HepG2 (cell line): ENCODE data around the gene IMPG2. TPM values are rescaled to one million over a fixed set of nuclear protein-coding genes. Genes with fewer than 3 reads are reported as not detected.

Experiments
- ATAC-seq: fragments of 200-7000 bp; cut with Tn5 transposase; 3 replicates; pipeline ENCODE4 v1.9.1; 2020; ENCODE audit warnings: mild to moderate bottlenecking, moderate library complexity
- BruUV-seq: library from RNA; stranded (reverse); fragments of 400-500 nt; replicated peaks from 2 replicates; lab custom pipeline; 2021; lab: Mats Ljungman, UMichigan
- CTCF ChIA-PET: fragments of 300-600 bp; formaldehyde crosslinking; extraction: SDS; loops from one replicate; lab custom pipeline; 2021; ENCODE audit warnings: low total read pairs, inconsistent platforms, low intra/inter-chr PET ratio; lab: Yijun Ruan, JAX
- POLR2A ChIA-PET: fragments of 350-600 bp; sonication (Branson Sonifier 250); formaldehyde crosslinking; loops from one replicate; lab custom pipeline; 2020; ENCODE audit warnings: antibody characterized with exemption, inconsistent platforms; lab: Yijun Ruan, JAX
- DNase-seq: peaks from one replicate; pipeline ENCODE4 v3.0.0-alpha.2; 2015; ENCODE audit warnings: low spot score
- FAIRE-seq: peaks from 3 replicates; lab custom pipeline; 2011; peaks lifted over from hg19 to GRCh38; lab: Jason Lieb, UNC
- H2AFZ ChIP-seq: one replicate; pipeline ENCODE4 v1.6.1; 2011; ENCODE audit warnings: low read length, inconsistent platforms
- H3K27ac ChIP-seq: fragments of 300-600 bp; 3 replicates; pipeline ENCODE4 v1.8.0; 2011; ENCODE audit warnings: mixed run types, mild to moderate bottlenecking, mixed read lengths, low read length, inconsistent platforms; ENCODE audit not compliant: insufficient read depth; ENCODE audit errors: extremely low read length
- H3K27me3 ChIP-seq, 2 experiments: fragments of 200-600 bp in 1 of 2; 2 replicates in 1 of 2; 3 replicates in 1 of 2; pipeline versions ENCODE4 v1.6.0 to v1.8.0; 2011; ENCODE audit warnings: low read length in 2 of 2, mild to moderate bottlenecking in 2 of 2, moderate library complexity in 2 of 2, inconsistent platforms in 1 of 2; ENCODE audit not compliant: insufficient read depth in 2 of 2, control insufficient read depth in 1 of 2
- H3K36me3 ChIP-seq, 2 experiments: fragments of 200-600 bp in 1 of 2; replicated peaks in 1 of 2; 2 replicates in 1 of 2; 3 replicates in 1 of 2; pipeline versions ENCODE4 v1.5.1 to v1.8.0; 2011; ENCODE audit warnings: low read length in 2 of 2, inconsistent platforms in 1 of 2; ENCODE audit not compliant: insufficient read depth in 2 of 2, control insufficient read depth in 1 of 2
- H3K4me1 ChIP-seq: 2 replicates; pipeline ENCODE4 v1.5.1; 2012; ENCODE audit warnings: low read length, inconsistent platforms; ENCODE audit not compliant: insufficient read depth
- H3K4me2 ChIP-seq: 2 replicates; pipeline ENCODE4 v1.6.0; 2011; ENCODE audit warnings: low read depth, low read length, inconsistent platforms
- H3K4me3 ChIP-seq, 3 experiments: fragments of 200-600 bp in 1 of 3; sonication (generic), shearing (Covaris generic) in 1 of 3; replicated peaks in 1 of 3; 2 replicates each; pipeline ENCODE4 v1.5.1; 2011 to 2016; ENCODE audit warnings: low read length in 3 of 3, inconsistent platforms in 2 of 3, low read depth in 2 of 3, mild to moderate bottlenecking in 2 of 3, control low read depth in 1 of 3, mixed read lengths in 1 of 3; ENCODE audit not compliant: insufficient read depth in 1 of 3
- H3K79me2 ChIP-seq: one replicate; pipeline ENCODE4 v1.6.1; 2011; ENCODE audit warnings: low read length, inconsistent platforms; ENCODE audit not compliant: insufficient read depth
- H3K9ac ChIP-seq: 2 replicates; pipeline ENCODE4 v1.6.0; 2011; ENCODE audit warnings: mild to moderate bottlenecking, low read depth, low read length, inconsistent platforms; ENCODE audit not compliant: insufficient read depth
- H3K9me3 ChIP-seq: 2 replicates; pipeline ENCODE4 v1.5.1; 2012; ENCODE audit warnings: mild to moderate bottlenecking, low read length
- H4K20me1 ChIP-seq: 2 replicates; pipeline ENCODE4 v1.6.0; 2011; ENCODE audit warnings: inconsistent platforms, mild to moderate bottlenecking, low read length, moderate library complexity; ENCODE audit not compliant: insufficient read depth
- CENPBD1 ChIP-seq: sonication (generic); formaldehyde crosslinking; IDR thresholded peaks from 2 replicates; pipeline ENCODE4 v1.8.0; 2022; ENCODE audit warnings: missing genetic modification reagents, low read depth, mild to moderate bottlenecking, borderline replicate concordance
- CREB1 ChIP-seq, 2 experiments: fragments of 450-650 bp in 1 of 2; IDR thresholded peaks; 2 replicates each; pipeline ENCODE4 v1.6.1; 2016 to 2017; ENCODE audit warnings: control low read depth in 1 of 2, mild to moderate bottlenecking in 1 of 2, missing compliant biosample characterization in 1 of 2, missing genetic modification characterization in 1 of 2
- CTCF ChIP-seq: sonication (generic); formaldehyde crosslinking; IDR thresholded peaks from 2 replicates; pipeline ENCODE4 v1.5.0; 2020; ENCODE audit warnings: mild to moderate bottlenecking, missing genetic modification reagents, moderate library complexity
- GATAD1 ChIP-seq: IDR thresholded peaks from 2 replicates; pipeline ENCODE4 v1.6.1; 2016; ENCODE audit warnings: missing genetic modification reagents, missing compliant biosample characterization
- ONECUT2 ChIP-seq: sonication (generic); formaldehyde crosslinking; IDR thresholded peaks from 2 replicates; pipeline ENCODE4 v1.4.0; 2020; ENCODE audit warnings: missing genetic modification reagents
- SAFB2 ChIP-seq: sonication (generic); formaldehyde crosslinking; IDR thresholded peaks from 2 replicates; pipeline ENCODE4 v1.5.1; 2020; ENCODE audit warnings: missing genetic modification reagents, low read depth, mild to moderate bottlenecking, borderline replicate concordance
- SIX4 ChIP-seq: sonication (generic); formaldehyde crosslinking; IDR thresholded peaks from 2 replicates; pipeline ENCODE4 v1.4.0; 2020; ENCODE audit warnings: missing genetic modification reagents
- SMC3 ChIP-seq: IDR thresholded peaks from 2 replicates; pipeline ENCODE4 v1.6.1; 2011; ENCODE audit warnings: low read length, improper control_type of control experiment
- STAG1 ChIP-seq: sonication (generic); formaldehyde crosslinking; IDR thresholded peaks from 2 replicates; pipeline ENCODE4 v1.4.0; 2020; ENCODE audit warnings: missing genetic modification reagents
- TBL1XR1 ChIP-seq: fragments of 150-350 bp; IDR thresholded peaks from 2 replicates; pipeline ENCODE4 v1.6.1; 2014; ENCODE audit warnings: borderline replicate concordance, low read length; ENCODE audit not compliant: partially characterized antibody
- ZC3H4 ChIP-seq: sonication (generic); formaldehyde crosslinking; IDR thresholded peaks from 2 replicates; pipeline ENCODE4 v1.4.0; 2020; ENCODE audit warnings: missing genetic modification reagents, borderline replicate concordance
- ZNF33B ChIP-seq: sonication (generic); formaldehyde crosslinking; IDR thresholded peaks from 2 replicates; pipeline ENCODE4 v1.5.1; 2020; ENCODE audit warnings: mild to moderate bottlenecking, missing genetic modification reagents
- ZNF44 ChIP-seq: sonication (generic); formaldehyde crosslinking; IDR thresholded peaks from 2 replicates; pipeline ENCODE4 v1.5.1; 2020; ENCODE audit warnings: mild to moderate bottlenecking, missing genetic modification reagents
- WGBS: methylation state at CpG from one replicate; pipeline ENCODE4 v1.1.6; 2017; ENCODE audit warnings: low lambda C conversion rate; 5-methylcytosine and 5-hydroxymethylcytosine counted together
- in situ Hi-C: cut with HindIII; loops from 2 replicates; pipeline ENCODE4 v1.10.0; 2017; ENCODE audit warnings: low pct_unique_long_range_greater_than_20kb; ENCODE audit not compliant: extremely low pct_ligation_motif_present
- intact Hi-C: fragments of 100-400 bp; cut with micrococcal nuclease; formaldehyde crosslinking; loops from one replicate; pipeline ENCODE4 v1.10.0; 2022; ENCODE audit not compliant: unreplicated experiment
- polyA plus RNA-seq, 8 experiments: library from polyadenylated mRNA; depleted of rRNA in 3 of 8; stranded (reverse) in 7 of 8; unstranded in 1 of 8; fragments of >200 nt; fragmentation: Illumina TruSeq in 4 of 8; extraction: Trizol in 4 of 8; gene quantifications; 2 replicates each; pipeline versions ENCODE4 v1.2.1 to v1.2.3, GENCODE V29; 2011 to 2016; ENCODE audit warnings: low read depth in 4 of 8, missing spikeins in 1 of 8, mixed read lengths in 1 of 8; ENCODE audit not compliant: insufficient read depth in 1 of 8
- total RNA-seq, 5 experiments: library from RNA; depleted of rRNA; stranded (reverse); fragments of >200 nt; fragmentation: Illumina TruSeq; extraction: Trizol; gene quantifications; 2 replicates each; pipeline ENCODE4 v1.2.3, GENCODE V29; 2016; ENCODE audit warnings: low read depth in 1 of 5

The IMPG2 gene
- total and polyA plus RNA-seq, 2 of the 13 experiments (the other 11 are each of a cell fraction or from before 2014, with no cell fraction given) = 0.02 to 0.03 TPM

- TF ChIP-seq SIX4 = no peak
Measured at GRCh38 chr3:101202640-101203039, 117.7 kb downstream of the IMPG2 start (continued).

GRCh38 chr3:101200461-101200860 is 119.9 kb downstream of the IMPG2 start:
- in situ Hi-C loops = no loop called here

GRCh38 chr3:101195951-101196713 is 124.2 kb downstream of the IMPG2 start:
- BruUV-seq = no TSS peak
- H3K9ac ChIP-seq = no peak overlapping the region
- ChIA-PET POLR2A (no interaction called here), CTCF (interaction anchor here (1.3 kb wide), 1 partner anchor 126 kb away, joined by 5 read pairs; no protein-coding TSS in a partner anchor)
- H3K27ac ChIP-seq = no peak overlapping the region
- H3K9me3 ChIP-seq = no peaks in the 10 kb centered on the region
- H3K79me2 ChIP-seq = no peaks in the 10 kb centered on the region
- H3K4me2 ChIP-seq = no peak overlapping the region
- no peaks in the 10 kb centered on the region for H3K4me1 ChIP-seq
- peak; percentile 62 for ATAC-seq
- 33% methylated on average over 6 of the region's 6 CpGs for WGBS
- in situ Hi-C loops = no loop called here
- DNase-seq = peak; percentile 20
- H2AFZ ChIP-seq = no peak overlapping the region
- intact Hi-C loops = loop anchor here (1.0 to 5.0 kb wide), 3 partner anchors 126 to 734 kb away; no protein-coding TSS in a partner anchor
- no peak overlapping the region for H3K4me3 ChIP-seq
- no peak for FAIRE-seq
- no peaks in the 10 kb centered on the region for H3K36me3 ChIP-seq
- 0 out of 5 replicates have a peak, but pooled peaks cover 0 to 1% of the 10 kb centered on the region in 2 experiments for H3K27me3 ChIP-seq
- no peaks in the 10 kb centered on the region for H4K20me1 ChIP-seq
- peak; percentile 53 for TF ChIP-seq CTCF (CRISPR knock-in tag)
- no peak for TF ChIP-seq SAFB2 (CRISPR knock-in tag)
- no peak for TF ChIP-seq ZNF33B (CRISPR knock-in tag)
- TF ChIP-seq SMC3 = peak; percentile 33; the same call in 1 of the 2 replicates
- peak; percentile 66 for TF ChIP-seq STAG1 (CRISPR knock-in tag)
- TF ChIP-seq ZC3H4 (CRISPR knock-in tag) = no peak

More at GRCh38 chr3:101200461-101200860, 119.9 kb downstream of the IMPG2 start:
- no TSS peak for BruUV-seq
- 0 out of 5 replicates have a peak, but pooled peaks cover 0 to 1% of the 10 kb centered on the region in 2 experiments for H3K27me3 ChIP-seq
- no peak overlapping the region for H3K9ac ChIP-seq
- POLR2A ChIA-PET = no interaction called here
- no peaks in the 10 kb centered on the region for H3K79me2 ChIP-seq
- no peak overlapping the region for H3K27ac ChIP-seq
- intact Hi-C loops = no loop called here
- FAIRE-seq (no peak), ATAC-seq (no peak), DNase-seq (no peak)
- TF ChIP-seq ONECUT2 (CRISPR knock-in tag) (no peak), GATAD1 (no peak), ZNF44 (no peak), TBL1XR1 (no peak), CENPBD1 (CRISPR knock-in tag) (no peak), CREB1 (IDR thresholded peaks at IDR 0.05) (no peak), CREB1 (CRISPR knock-in tag; IDR thresholded peaks at IDR 0.05) (no peak)
- H4K20me1 ChIP-seq = no peaks in the 10 kb centered on the region
- CTCF ChIA-PET = no interaction called here
- H3K9me3 ChIP-seq = no peaks in the 10 kb centered on the region
- no peaks in the 10 kb centered on the region for H3K36me3 ChIP-seq
- 0% methylated on average over 3 of the region's 3 CpGs for WGBS
- no peak overlapping the region for H3K4me2 ChIP-seq
- H3K4me1 ChIP-seq = no peaks in the 10 kb centered on the region
- H3K4me3 ChIP-seq = no peak overlapping the region
- H2AFZ ChIP-seq = no peak overlapping the region
